ENCODE data around the gene CARD19. TPM values are rescaled to one million over a fixed set of nuclear protein-coding genes. Genes with fewer than 3 reads are reported as not detected.
"Not testable (repeated sequence)": the region's sequence is repeated elsewhere in the genome, so short reads cannot be mapped to it uniquely, and the experiment has no call there.

CARD19 gene
- total and polyA plus RNA-seq, 4 donors, result 47.7 to 92.3 (median 65.3) TPM

DNA sequence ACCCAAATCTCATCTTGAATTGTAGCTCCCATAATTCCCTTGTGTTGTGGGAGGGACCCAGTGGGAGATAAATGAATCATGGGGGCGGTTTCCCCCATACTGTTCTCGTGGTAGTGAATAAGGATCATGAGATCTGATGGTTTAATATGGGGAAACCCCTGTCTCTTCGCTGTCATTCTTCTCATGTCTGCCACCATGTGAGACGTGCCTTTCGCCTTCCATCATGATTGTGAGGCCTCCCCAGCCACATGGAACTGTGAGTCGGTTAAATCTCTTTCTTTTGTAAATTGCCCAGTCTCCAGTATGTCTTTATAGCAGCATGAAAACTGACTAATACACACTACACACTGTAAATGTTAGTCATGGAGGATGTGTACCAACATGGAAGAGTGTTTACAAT, 50.7 kb downstream of the CARD19 start:
- H3K27me3 ChIP-seq (ENCODE audit: control insufficient read depth in 1 of 2, insufficient read depth in 2 of 2, low read length in 1 of 2); H3K9me3 ChIP-seq (ENCODE audit: control insufficient read depth, low read length); intact Hi-C loops (cut with DNase I); ATAC-seq (ENCODE audit: low FRiP score); H3K27ac ChIP-seq (ENCODE audit: low read depth in 1 of 2, low read length in 2 of 2); DNase-seq; H3K4me1 ChIP-seq (ENCODE audit: control insufficient read depth in 1 of 2, insufficient read depth in 2 of 2, low read length in 2 of 2); H3K36me3 ChIP-seq (ENCODE audit: control insufficient read depth in 1 of 2, insufficient read depth in 2 of 2, low read length in 1 of 2); H3K4me3 ChIP-seq (ENCODE audit: low read length in 2 of 2): not testable (repeated sequence)
- WGBS, 2 donors, result 88 to 93% methylated on average over 6 of the region's 6 CpGs

DNA sequence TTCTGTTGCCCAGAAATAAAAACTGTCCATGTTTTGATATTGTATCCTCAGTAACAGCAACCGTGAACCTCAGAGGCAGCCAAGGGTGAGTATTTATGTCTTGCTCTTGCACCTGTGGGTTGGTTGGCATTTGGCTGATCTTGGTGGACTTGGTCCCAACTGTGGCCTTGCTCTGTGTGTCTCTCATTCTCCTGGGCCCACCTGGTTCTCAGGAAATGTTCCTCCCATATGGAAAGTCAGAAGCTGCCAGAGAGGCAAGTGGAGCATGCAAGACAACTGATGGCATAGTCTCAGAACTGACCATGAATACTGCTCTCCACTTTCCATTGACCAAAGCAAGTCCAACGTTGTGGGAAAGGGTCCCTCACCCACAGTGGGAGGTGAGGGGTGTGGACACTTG, 51.6 kb downstream of the CARD19 start:
- H3K9me3 ChIP-seq (ENCODE audit: control insufficient read depth, low read length), result no peaks in the 10 kb centered on the region
- H3K27ac ChIP-seq (ENCODE audit: low read depth in 1 of 2, low read length in 2 of 2), result no peak overlapping the region
- no peaks in the 10 kb centered on the region for H3K36me3 ChIP-seq (ENCODE audit: control insufficient read depth in 1 of 2, insufficient read depth in 2 of 2, low read length in 1 of 2)
- 76 to 78% methylated on average over 2 of the region's 2 CpGs for WGBS, 2 donors
- H3K4me3 ChIP-seq (ENCODE audit: low read length in 2 of 2), result no peak overlapping the region
- no peak for DNase-seq
- ATAC-seq (ENCODE audit: low FRiP score), result no peak
- no peaks in the 10 kb centered on the region for H3K27me3 ChIP-seq (ENCODE audit: control insufficient read depth in 1 of 2, insufficient read depth in 2 of 2, low read length in 1 of 2)
- no peaks in the 10 kb centered on the region for H3K4me1 ChIP-seq (ENCODE audit: control insufficient read depth in 1 of 2, insufficient read depth in 2 of 2, low read length in 2 of 2)
- intact Hi-C loops (cut with DNase I), result no loop called here

DNA sequence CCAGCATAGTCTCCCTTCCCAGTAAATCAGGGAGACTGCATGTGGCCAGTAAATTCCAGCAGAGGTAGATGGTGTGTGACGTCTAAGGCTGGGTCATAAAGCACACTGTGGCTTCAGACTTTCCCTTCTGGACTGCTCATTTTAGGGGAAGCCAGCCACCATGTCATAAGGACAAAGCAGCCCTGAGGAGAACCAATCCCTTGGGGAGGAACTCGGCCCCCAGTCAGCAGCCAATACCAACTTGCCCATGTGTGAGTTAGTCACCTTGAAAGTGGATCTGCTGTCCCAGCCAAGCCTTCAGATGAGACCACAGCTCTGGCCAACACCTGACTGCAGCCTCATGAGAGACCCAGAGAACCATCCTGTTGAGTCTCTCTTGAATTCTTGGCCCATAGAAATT, 52.7 kb downstream of the CARD19 start:
- intact Hi-C loops (cut with DNase I), result no loop called here
- H3K4me3 ChIP-seq (ENCODE audit: low read length in 2 of 2), result no peak overlapping the region
- no peaks in the 10 kb centered on the region for H3K9me3 ChIP-seq (ENCODE audit: control insufficient read depth, low read length)
- DNase-seq, result no peak
- H3K27me3 ChIP-seq (ENCODE audit: control insufficient read depth in 1 of 2, insufficient read depth in 2 of 2, low read length in 1 of 2), result no peaks in the 10 kb centered on the region
- no peak for ATAC-seq (ENCODE audit: low FRiP score)
- H3K36me3 ChIP-seq (ENCODE audit: control insufficient read depth in 1 of 2, insufficient read depth in 2 of 2, low read length in 1 of 2), result no peaks in the 10 kb centered on the region
- no peaks in the 10 kb centered on the region for H3K4me1 ChIP-seq (ENCODE audit: control insufficient read depth in 1 of 2, insufficient read depth in 2 of 2, low read length in 2 of 2)
- 93 to 95% methylated on average over 2 of the region's 2 CpGs for WGBS, 2 donors
- H3K27ac ChIP-seq (ENCODE audit: low read depth in 1 of 2, low read length in 2 of 2), result no peak overlapping the region

DNA sequence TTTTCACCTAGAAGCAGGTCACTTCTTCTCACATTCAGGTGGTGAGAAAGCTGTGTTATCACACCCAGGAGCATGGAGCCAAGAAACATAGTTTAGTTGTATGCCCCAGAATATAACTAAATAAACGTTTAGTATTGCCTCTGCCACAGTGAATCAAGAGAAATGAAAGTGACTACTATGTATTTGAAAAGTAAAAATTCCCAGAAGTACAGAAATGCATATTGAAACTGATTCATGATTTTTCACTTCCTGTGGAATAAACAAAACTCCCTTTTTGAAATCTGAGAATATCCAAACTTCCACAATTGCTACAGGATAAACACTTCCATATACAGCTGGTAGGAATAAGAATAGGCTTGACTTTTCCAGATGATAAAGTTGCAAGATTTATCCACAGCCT, 53.3 kb downstream of the CARD19 start:
- no peaks in the 10 kb centered on the region for H3K4me1 ChIP-seq (ENCODE audit: control insufficient read depth in 1 of 2, insufficient read depth in 2 of 2, low read length in 2 of 2)
- no peak overlapping the region for H3K27ac ChIP-seq (ENCODE audit: low read depth in 1 of 2, low read length in 2 of 2)
- DNase-seq (no peak), ATAC-seq (ENCODE audit: low FRiP score) (no peak)
- no peak overlapping the region for H3K4me3 ChIP-seq (ENCODE audit: low read length in 2 of 2)
- no peaks in the 10 kb centered on the region for H3K27me3 ChIP-seq (ENCODE audit: control insufficient read depth in 1 of 2, insufficient read depth in 2 of 2, low read length in 1 of 2)
- WGBS, 2 donors, result 22 to 28% methylated on average over 1 of the region's 1 CpG
- no peaks in the 10 kb centered on the region for H3K36me3 ChIP-seq (ENCODE audit: control insufficient read depth in 1 of 2, insufficient read depth in 2 of 2, low read length in 1 of 2)
- no peaks in the 10 kb centered on the region for H3K9me3 ChIP-seq (ENCODE audit: control insufficient read depth, low read length)
- intact Hi-C loops (cut with DNase I), result no loop called here

DNA sequence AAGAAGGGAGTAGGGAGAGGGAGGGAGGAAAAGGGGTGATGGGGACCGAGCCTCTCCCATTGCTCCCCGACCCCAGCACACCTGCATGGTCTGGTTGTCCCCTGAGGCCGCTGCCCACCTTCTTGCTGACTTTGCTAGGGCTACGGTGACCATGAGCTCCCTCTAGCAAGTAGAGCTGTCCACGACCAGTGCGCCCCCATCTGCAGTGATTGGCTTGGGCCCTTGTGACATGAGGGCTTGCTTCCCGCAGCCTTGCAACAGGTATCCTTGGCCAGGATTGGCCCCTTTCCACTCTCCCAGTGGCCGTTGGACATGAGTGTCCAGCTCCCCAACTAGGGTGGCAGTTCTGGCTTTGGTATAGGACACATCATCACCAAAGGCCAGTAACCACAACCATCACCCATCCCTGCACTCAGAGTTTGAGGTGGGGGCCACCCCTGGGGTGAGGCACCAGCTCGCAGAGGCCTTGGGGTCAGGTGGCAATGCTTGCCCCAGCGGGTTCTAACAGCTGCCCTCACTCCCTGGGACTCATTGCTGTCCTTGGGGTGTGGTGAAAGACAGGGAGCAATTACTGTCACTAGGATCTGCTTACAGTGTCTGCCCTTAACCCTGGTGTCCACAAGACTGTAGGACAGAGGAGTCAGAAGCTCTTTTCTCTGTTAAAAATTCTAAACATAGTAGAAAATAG, 55.2 kb downstream of the CARD19 start:
- Histone ChIP-seq H3K4me1 (ENCODE audit: control insufficient read depth in 1 of 2, insufficient read depth in 2 of 2, low read length in 2 of 2) (no peaks in the 10 kb centered on the region), H3K27ac (ENCODE audit: low read depth in 1 of 2, low read length in 2 of 2) (no peak overlapping the region), H3K27me3 (ENCODE audit: control insufficient read depth in 1 of 2, insufficient read depth in 2 of 2, low read length in 1 of 2) (no peaks in the 10 kb centered on the region), H3K4me3 (ENCODE audit: low read length in 2 of 2) (no peak overlapping the region), H3K36me3 (ENCODE audit: control insufficient read depth in 1 of 2, insufficient read depth in 2 of 2, low read length in 1 of 2) (no peaks in the 10 kb centered on the region), H3K9me3 (ENCODE audit: control insufficient read depth, low read length) (no peaks in the 10 kb centered on the region)
- intact Hi-C loops (cut with DNase I), result no loop called here
- DNase-seq (no peak), ATAC-seq (ENCODE audit: low FRiP score) (no peak)
- 93% methylated on average over 10 of the region's 10 CpGs for WGBS, 2 donors

DNA sequence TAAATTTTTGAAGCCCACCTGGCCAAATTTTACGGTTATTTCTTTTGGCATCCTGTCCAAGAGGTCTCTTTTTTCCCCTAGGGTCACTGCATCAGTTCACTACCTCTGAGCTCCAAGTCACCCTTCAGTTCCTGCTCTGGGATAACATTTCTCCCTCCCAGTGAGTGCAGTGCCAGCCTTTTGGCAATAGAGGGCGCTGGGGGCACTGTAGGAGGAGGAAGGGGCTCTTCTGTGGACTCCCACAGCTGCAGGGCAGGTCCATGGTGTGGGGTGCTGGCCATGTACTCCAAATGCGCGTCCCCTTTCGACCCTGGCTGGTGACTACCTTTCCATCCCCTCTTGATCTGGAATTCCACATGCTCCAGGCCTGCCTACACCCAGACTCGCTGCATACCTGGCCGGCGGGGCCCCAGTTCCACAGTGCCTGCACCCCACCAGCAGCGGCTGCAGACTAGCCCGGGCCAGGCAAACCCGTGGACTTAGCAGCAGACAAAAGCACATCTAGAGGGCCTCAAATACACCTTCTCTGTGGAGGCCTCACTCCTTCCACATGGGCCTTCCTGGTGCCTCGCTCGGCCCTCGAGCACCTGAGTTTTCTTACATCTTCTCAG, 58.4 kb downstream of the CARD19 start:
- no peaks in the 10 kb centered on the region for H3K4me1 ChIP-seq (ENCODE audit: control insufficient read depth in 1 of 2, insufficient read depth in 2 of 2, low read length in 2 of 2)
- ATAC-seq (ENCODE audit: low FRiP score), result peak; percentile 36
- intact Hi-C loops (cut with DNase I), result no loop called here
- no peak overlapping the region for H3K4me3 ChIP-seq (ENCODE audit: low read length in 2 of 2)
- DNase-seq, result no peak
- 78 to 81% methylated on average over 14 of the region's 14 CpGs for WGBS, 2 donors
- H3K9me3 ChIP-seq (ENCODE audit: control insufficient read depth, low read length), result no peaks in the 10 kb centered on the region
- H3K36me3 ChIP-seq (ENCODE audit: control insufficient read depth in 1 of 2, insufficient read depth in 2 of 2, low read length in 1 of 2), result no peaks in the 10 kb centered on the region
- no peaks in the 10 kb centered on the region for H3K27me3 ChIP-seq (ENCODE audit: control insufficient read depth in 1 of 2, insufficient read depth in 2 of 2, low read length in 1 of 2)
- no peak overlapping the region for H3K27ac ChIP-seq (ENCODE audit: low read depth in 1 of 2, low read length in 2 of 2)

DNA sequence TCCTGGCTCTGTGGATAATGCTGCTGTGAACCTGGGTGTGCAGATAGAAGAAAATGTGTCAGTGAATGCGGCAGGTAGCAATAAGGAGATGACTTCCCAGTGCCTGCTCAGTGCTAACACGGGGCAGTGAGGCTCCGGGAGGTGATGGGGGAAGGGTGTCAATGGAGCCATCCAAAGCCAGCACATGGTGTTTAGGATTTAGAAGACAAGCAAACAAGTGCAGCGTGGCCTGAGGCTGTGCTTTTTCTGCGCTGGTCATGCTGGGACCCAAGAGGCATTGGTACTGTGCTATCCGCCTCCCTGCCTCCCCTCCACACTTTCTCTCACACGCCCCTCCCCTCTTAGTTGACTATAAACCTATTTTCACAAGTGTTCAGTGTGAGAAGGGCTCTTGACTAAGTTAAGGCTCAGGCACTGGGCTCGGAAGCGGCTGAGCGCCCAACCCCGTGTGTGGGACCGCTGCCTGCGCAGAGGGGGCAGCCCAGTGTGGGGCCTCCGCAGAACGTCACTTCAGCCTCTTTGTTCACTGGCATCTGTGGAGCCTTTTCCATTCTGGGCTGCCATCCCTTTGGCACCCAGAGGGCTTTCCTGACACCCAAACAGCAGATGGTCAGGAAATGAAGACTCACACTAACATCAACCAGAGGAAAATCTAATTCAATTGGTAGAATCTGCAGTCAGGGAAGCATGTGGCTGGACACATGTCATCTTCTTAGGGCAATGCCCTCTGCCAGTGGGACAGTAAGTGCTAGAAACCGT, 59.9 kb downstream of the CARD19 start:
- no peak overlapping the region for H3K27ac ChIP-seq (ENCODE audit: low read depth in 1 of 2, low read length in 2 of 2)
- WGBS, 2 donors, result 87 to 91% methylated on average over 16 of the region's 16 CpGs
- H3K4me1 ChIP-seq (ENCODE audit: control insufficient read depth in 1 of 2, insufficient read depth in 2 of 2, low read length in 2 of 2), result no peaks in the 10 kb centered on the region
- no peaks in the 10 kb centered on the region for H3K36me3 ChIP-seq (ENCODE audit: control insufficient read depth in 1 of 2, insufficient read depth in 2 of 2, low read length in 1 of 2)
- intact Hi-C loops (cut with DNase I), result no loop called here
- H3K4me3 ChIP-seq (ENCODE audit: low read length in 2 of 2), result no peak overlapping the region
- no peaks in the 10 kb centered on the region for H3K9me3 ChIP-seq (ENCODE audit: control insufficient read depth, low read length)
- no peaks in the 10 kb centered on the region for H3K27me3 ChIP-seq (ENCODE audit: control insufficient read depth in 1 of 2, insufficient read depth in 2 of 2, low read length in 1 of 2)
- DNase-seq, result no peak
- ATAC-seq (ENCODE audit: low FRiP score), result no peak

DNA sequence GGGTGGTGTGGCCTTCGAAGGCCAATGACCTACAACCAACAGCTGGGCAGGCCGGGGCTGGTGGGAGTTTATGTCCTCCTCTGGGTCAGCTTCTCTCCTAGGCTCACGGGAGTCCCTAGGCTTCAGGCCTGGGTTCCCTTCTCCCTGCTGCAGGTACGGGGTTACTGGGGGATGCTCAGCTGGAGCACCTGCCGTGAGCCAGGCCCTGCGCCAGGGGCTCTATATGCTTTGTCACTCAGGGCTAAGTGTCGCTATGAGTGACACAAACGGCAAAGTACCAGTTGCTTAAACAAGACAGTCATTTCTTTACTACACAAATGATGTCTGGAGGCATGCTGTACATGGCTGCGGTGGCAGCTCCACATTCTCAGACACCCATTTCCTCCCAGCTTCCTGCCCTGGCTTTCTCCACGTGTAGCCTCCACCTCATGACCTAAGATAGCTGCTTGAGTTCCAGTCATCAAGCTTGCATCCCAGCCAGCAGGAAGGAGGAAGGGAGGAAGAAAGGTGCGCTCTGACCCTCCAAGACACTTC, 60.5 kb downstream of the CARD19 start:
- ATAC-seq (ENCODE audit: low FRiP score), result no peak
- no peak for DNase-seq
- Histone ChIP-seq H3K27me3 (ENCODE audit: control insufficient read depth in 1 of 2, insufficient read depth in 2 of 2, low read length in 1 of 2) (no peaks in the 10 kb centered on the region), H3K4me1 (ENCODE audit: control insufficient read depth in 1 of 2, insufficient read depth in 2 of 2, low read length in 2 of 2) (no peaks in the 10 kb centered on the region), H3K36me3 (ENCODE audit: control insufficient read depth in 1 of 2, insufficient read depth in 2 of 2, low read length in 1 of 2) (no peaks in the 10 kb centered on the region), H3K4me3 (ENCODE audit: low read length in 2 of 2) (no peak overlapping the region), H3K9me3 (ENCODE audit: control insufficient read depth, low read length) (no peaks in the 10 kb centered on the region), H3K27ac (ENCODE audit: low read depth in 1 of 2, low read length in 2 of 2) (no peak overlapping the region)
- intact Hi-C loops (cut with DNase I), result no loop called here
- 92% methylated on average over 11 of the region's 11 CpGs for WGBS, 2 donors

All from aorta (tissue), 5 donors.